OCI-LY1 (cell line): ENCODE measurements around the gene SPOCK1.

Experiments
- EZH2 ChIP-seq: fragments of 200-600 bp; sonication (generic), shearing (Covaris generic); IDR thresholded peaks from 2 replicates; pipeline ENCODE4 v1.8.0; 2017; ENCODE audit warnings: borderline replicate concordance, mixed run types, mild to moderate bottlenecking, antibody characterized with exemption, low read length, moderate library complexity, mixed read lengths
- TF ChIP-seq, protein P1 (sequence below): fragments of 200-600 bp; sonication (generic), shearing (Covaris generic); IDR thresholded peaks from 2 replicates; pipeline ENCODE4 v1.5.1; 2017; ENCODE audit warnings: mild to moderate bottlenecking, antibody characterized with exemption, low read length, moderate library complexity, mixed read lengths

DNA sequence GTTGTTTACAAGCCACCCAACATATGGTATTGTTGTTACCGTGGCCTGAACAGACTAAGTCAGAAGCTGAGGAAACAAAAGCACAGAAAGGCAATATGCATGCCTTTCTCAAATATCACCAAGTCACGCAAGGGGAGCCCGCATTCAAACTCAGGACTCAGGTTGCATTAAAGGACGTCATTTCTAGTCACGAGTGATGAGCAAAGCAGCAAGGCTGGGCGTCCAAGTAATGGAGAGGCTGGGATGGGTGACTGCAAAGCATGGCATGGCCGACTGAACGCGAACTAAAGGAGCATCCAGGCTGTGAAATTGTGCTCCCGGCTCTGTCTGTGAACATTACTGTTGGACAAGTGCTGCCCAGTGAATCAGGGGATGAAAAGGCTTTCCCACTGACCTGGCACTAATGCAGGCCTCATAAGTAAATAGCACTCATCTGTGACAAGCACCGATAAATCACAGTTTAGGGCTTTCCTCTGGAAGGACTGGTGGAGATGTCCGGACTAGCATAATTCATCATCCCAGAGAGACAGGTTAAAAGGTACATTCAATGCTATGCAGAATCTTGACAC, 202.8 kb downstream of the SPOCK1 start:
- TF ChIP-seq EZH2, result no peak
- TF ChIP-seq, protein P1, sequence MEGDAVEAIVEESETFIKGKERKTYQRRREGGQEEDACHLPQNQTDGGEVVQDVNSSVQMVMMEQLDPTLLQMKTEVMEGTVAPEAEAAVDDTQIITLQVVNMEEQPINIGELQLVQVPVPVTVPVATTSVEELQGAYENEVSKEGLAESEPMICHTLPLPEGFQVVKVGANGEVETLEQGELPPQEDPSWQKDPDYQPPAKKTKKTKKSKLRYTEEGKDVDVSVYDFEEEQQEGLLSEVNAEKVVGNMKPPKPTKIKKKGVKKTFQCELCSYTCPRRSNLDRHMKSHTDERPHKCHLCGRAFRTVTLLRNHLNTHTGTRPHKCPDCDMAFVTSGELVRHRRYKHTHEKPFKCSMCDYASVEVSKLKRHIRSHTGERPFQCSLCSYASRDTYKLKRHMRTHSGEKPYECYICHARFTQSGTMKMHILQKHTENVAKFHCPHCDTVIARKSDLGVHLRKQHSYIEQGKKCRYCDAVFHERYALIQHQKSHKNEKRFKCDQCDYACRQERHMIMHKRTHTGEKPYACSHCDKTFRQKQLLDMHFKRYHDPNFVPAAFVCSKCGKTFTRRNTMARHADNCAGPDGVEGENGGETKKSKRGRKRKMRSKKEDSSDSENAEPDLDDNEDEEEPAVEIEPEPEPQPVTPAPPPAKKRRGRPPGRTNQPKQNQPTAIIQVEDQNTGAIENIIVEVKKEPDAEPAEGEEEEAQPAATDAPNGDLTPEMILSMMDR, result no peak
